IPS-18a (cell line): ENCODE results near the gene PTPRN2.
"Not testable (repeated sequence)": the region's sequence is repeated elsewhere in the genome, so short reads cannot be mapped to it uniquely, and the experiment has no call there.

Source experiments
- H3K27ac ChIP-seq: one replicate; pipeline ENCODE4 v1.5.1; 2013; ENCODE audit warnings: low read length
- H3K27me3 ChIP-seq: one replicate; pipeline ENCODE4 v1.6.1; 2013; ENCODE audit warnings: mild to moderate bottlenecking, low read length; ENCODE audit not compliant: control insufficient read depth, insufficient read depth
- H3K36me3 ChIP-seq: one replicate; pipeline ENCODE4 v1.6.1; 2013; ENCODE audit warnings: low read depth, low read length; ENCODE audit not compliant: control insufficient read depth
- H3K4me1 ChIP-seq: one replicate; pipeline ENCODE4 v1.6.1; 2013; ENCODE audit warnings: low read depth, low read length; ENCODE audit not compliant: control insufficient read depth
- H3K4me3 ChIP-seq: one replicate; pipeline ENCODE4 v1.5.1; 2013; ENCODE audit warnings: low read length
- H3K9ac ChIP-seq: one replicate; pipeline ENCODE4 v1.6.1; 2013; ENCODE audit warnings: mild to moderate bottlenecking, low read length, moderate library complexity
- H3K9me3 ChIP-seq: one replicate; pipeline ENCODE4 v1.6.1; 2013; ENCODE audit warnings: low read depth, low read length; ENCODE audit not compliant: control insufficient read depth

PTPRN2 gene

GRCh38 chr7:157601530-157601929 lies 986.1 kb downstream of the PTPRN2 start:
- no peaks in the 10 kb centered on the region for H3K36me3 ChIP-seq
- H3K27me3 ChIP-seq = peaks cover 82% of the 10 kb centered on the region

GRCh38 chr7:157599491-157599890 lies 988.1 kb downstream of the PTPRN2 start:
- no peak overlapping the region for H3K9ac ChIP-seq
- no peak overlapping the region for H3K27ac ChIP-seq
- no peaks in the 10 kb centered on the region for H3K4me1 ChIP-seq
- H3K36me3 ChIP-seq = no peaks in the 10 kb centered on the region
- no peak overlapping the region for H3K4me3 ChIP-seq
- H3K9me3 ChIP-seq = no peaks in the 10 kb centered on the region
- H3K27me3 ChIP-seq = peaks cover 98% of the 10 kb centered on the region

More at GRCh38 chr7:157601530-157601929, 986.1 kb downstream of the PTPRN2 start:
- H3K4me1 ChIP-seq = no peaks in the 10 kb centered on the region
- no peaks in the 10 kb centered on the region for H3K9me3 ChIP-seq
- H3K4me3 ChIP-seq = no peak overlapping the region
- H3K9ac ChIP-seq = no peak overlapping the region
- no peak overlapping the region for H3K27ac ChIP-seq

DNA sequence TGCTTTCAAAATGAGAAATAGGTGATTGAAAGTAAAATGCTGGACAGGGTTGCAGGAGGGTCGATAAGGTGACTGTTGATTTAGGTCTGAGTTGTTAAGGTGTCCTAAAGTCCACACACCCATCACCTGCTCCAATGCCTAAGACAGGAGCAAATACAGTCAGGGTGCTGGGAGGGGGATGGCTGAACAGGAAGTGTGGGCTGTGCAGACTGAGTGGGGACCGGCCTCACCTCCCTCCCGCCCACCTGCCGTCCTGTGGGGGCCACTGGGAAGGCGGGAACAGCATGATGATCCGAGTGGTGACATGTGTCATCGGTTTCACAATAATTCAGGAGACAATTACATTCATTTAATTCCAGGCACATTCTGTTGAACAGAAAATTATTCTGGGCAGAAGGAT lies 990.1 kb downstream of the PTPRN2 start:
- Histone ChIP-seq H3K27ac (no peak overlapping the region), H3K36me3 (no peaks in the 10 kb centered on the region), H3K9ac (no peak overlapping the region), H3K27me3 (peaks cover 100% of the 10 kb centered on the region), H3K4me1 (no peaks in the 10 kb centered on the region), H3K9me3 (no peaks in the 10 kb centered on the region), H3K4me3 (no peak overlapping the region)

GRCh38 chr7:157596881-157597280 lies 990.7 kb downstream of the PTPRN2 start:
- Histone ChIP-seq H3K27ac (no peak overlapping the region), H3K27me3 (peaks cover 100% of the 10 kb centered on the region), H3K9me3 (no peaks in the 10 kb centered on the region), H3K4me1 (no peaks in the 10 kb centered on the region), H3K4me3 (no peak overlapping the region), H3K36me3 (no peaks in the 10 kb centered on the region), H3K9ac (no peak overlapping the region)

DNA sequence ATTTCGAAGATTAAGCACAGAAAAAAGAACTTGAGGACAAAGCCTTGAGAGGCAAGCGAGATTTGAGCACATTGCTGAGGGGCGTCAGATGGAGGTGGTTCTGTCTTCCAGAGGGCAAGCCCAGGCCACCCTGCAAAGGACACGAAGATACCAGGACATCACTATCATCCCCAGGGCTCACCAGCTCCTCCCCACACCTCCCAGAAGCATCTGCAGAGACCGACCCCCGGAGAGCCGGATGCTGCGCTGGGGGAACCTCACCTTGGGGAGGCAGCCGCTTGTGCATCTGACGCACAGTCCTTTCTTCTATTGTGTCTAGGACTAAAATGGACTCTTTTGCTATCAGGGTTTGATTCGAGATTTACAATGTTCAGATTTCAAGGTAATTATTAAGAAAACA lies 991.2 kb downstream of the PTPRN2 start:
- no peak overlapping the region for H3K4me3 ChIP-seq
- H3K4me1 ChIP-seq = no peaks in the 10 kb centered on the region
- H3K36me3 ChIP-seq = no peaks in the 10 kb centered on the region
- no peak overlapping the region for H3K9ac ChIP-seq
- peaks cover 100% of the 10 kb centered on the region for H3K27me3 ChIP-seq
- no peaks in the 10 kb centered on the region for H3K9me3 ChIP-seq
- no peak overlapping the region for H3K27ac ChIP-seq

DNA sequence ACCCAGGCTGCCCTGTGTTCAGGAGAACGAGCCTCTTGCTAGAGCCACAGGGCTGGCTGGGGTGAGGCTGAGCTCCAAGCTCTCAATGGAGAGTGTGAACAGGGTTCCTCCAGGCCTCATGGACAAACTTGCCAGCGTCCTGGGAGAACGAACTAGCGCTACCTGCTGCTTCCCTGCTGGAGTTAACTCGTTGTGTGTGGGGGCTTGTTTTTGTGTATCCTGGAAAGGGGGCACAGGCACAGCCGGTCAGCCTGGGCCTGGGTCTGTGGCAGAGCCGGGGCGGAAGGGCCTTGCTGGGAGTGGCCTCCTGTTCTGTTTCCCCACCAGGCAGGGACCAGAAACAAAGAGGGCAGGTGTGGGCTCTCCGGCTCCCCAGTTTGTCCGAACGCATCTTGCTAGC lies 991.6 kb downstream of the PTPRN2 start:
- Histone ChIP-seq H3K4me1 (no peaks in the 10 kb centered on the region), H3K4me3 (no peak overlapping the region), H3K36me3 (no peaks in the 10 kb centered on the region), H3K27ac (no peak overlapping the region), H3K9ac (no peak overlapping the region), H3K9me3 (no peaks in the 10 kb centered on the region), H3K27me3 (peaks cover 100% of the 10 kb centered on the region)

DNA sequence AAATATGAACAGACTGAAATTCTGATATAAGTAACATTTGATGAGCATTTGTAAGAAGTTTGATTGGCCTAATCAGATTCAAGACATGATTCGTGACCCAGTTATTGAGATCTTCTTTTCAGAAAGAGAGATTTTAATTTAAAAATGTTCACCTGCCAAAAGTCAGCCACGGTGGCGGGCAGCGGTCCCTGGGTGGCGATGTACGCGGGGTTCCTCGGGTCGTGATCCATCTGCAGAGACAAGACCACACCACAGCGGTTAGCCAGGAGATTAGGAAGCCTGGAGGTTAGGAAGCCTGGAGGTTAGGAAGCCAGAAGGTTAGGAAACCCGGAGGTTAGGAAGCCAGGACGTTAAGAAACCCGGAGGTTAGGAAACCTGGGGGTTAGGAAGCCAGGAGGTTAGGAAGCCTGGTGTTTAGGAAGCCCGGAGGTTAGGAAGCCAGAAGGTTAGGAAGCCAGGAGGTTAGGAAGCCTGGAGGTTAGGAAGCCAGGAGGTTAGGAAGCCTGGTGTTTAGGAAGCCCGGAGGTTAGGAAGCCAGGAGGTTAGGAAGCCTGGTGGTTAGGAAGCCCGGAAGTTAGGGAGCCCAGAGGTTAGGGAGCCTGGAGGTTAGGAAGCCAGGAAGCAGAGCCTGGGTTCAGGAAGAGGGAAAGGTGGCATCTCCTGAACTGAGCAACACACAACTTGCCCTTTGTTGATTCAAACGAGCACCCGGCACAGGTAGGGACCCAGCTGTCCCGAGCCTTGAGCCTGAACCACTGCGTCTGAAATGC lies 992.4 kb downstream of the PTPRN2 start:
- peaks cover 100% of the 10 kb centered on the region for H3K27me3 ChIP-seq
- H3K4me1 ChIP-seq = no peaks in the 10 kb centered on the region
- no peak overlapping the region for H3K4me3 ChIP-seq
- H3K27ac ChIP-seq = no peak overlapping the region
- H3K9ac ChIP-seq = no peak overlapping the region
- no peaks in the 10 kb centered on the region for H3K9me3 ChIP-seq
- H3K36me3 ChIP-seq = no peaks in the 10 kb centered on the region

DNA sequence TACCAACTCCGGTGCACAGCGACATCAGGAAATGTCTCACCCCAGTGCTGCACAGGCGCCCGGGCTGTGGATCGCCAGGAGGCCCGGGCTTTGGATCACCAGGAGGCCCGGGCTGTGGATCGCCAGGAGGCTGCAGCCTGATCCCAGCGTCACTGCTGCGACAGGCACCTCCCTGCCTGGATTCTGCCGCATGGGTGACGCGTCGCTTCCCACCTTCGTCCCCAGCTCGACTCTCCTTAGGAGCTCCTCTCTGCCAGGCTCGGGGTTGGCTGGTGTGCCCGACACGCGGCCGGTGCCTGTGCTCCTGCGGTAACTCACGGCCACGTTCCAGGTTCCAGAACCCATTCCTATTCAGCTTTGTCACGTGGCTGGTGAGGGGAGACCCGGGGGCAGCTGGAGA lies 993.3 kb downstream of the PTPRN2 start:
- Histone ChIP-seq H3K4me1 (no peaks in the 10 kb centered on the region), H3K4me3 (no peak overlapping the region), H3K9ac (no peak overlapping the region), H3K27ac (no peak overlapping the region), H3K27me3 (peaks cover 100% of the 10 kb centered on the region), H3K36me3 (no peaks in the 10 kb centered on the region), H3K9me3 (no peaks in the 10 kb centered on the region)

DNA sequence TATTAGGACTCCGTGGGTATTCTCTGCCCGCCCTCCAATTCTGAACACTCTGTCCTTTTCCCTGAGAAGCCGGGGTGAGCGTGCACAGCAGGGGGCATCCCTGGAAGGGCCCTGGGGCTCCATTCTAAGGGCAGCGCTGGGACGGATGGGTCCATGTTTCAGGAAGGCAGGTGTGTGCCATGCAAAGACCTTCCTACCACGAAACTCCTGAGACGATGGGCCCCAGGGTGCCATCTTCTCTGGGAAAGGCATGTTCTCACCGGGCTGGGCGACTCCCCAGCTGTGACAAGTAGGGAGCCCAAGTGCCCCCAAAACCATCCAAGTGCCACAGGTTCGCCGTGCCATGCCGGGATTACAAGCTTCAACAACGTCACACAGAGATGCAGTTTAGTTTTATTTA lies 994.1 kb downstream of the PTPRN2 start:
- Histone ChIP-seq H3K27me3 (peaks cover 100% of the 10 kb centered on the region), H3K9me3 (no peaks in the 10 kb centered on the region), H3K4me1 (no peaks in the 10 kb centered on the region), H3K27ac (no peak overlapping the region), H3K9ac (no peak overlapping the region), H3K36me3 (no peaks in the 10 kb centered on the region), H3K4me3 (no peak overlapping the region)

GRCh38 chr7:157592636-157593320 lies 994.8 kb downstream of the PTPRN2 start:
- H3K9me3 ChIP-seq, H3K36me3 ChIP-seq, H3K27ac ChIP-seq, H3K9ac ChIP-seq, H3K4me1 ChIP-seq, H3K4me3 ChIP-seq: not testable (repeated sequence)
- peaks cover 100% of the 10 kb centered on the region for H3K27me3 ChIP-seq

- Histone ChIP-seq H3K27ac (no peak overlapping the region), H3K36me3 (no peaks in the 10 kb centered on the region)
Observed at GRCh38 chr7:157590526-157590925, 997.1 kb downstream of the PTPRN2 start.

DNA sequence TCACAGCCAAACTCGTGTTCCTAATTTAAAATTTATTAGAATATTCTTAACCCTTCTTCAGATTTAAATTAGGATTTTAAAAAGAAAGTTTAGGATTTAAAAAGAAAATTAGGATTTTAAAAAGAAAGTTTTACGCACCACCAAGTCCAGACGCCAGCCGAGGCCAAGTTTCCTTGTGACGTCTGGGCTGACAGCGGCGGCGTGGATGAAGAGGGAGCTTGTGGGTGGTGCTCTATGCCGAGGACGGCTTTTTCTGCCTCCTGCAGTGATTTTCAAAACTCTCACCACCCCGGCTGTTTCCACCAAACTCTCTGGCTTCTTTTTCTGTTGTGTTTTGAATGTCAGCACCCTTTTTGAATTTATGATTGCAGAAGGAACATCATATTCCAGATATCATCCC lies 997.9 kb downstream of the PTPRN2 start:
- Histone ChIP-seq H3K27ac (no peak overlapping the region), H3K9me3 (no peaks in the 10 kb centered on the region), H3K27me3 (peaks cover 97% of the 10 kb centered on the region), H3K4me3 (no peak overlapping the region), H3K9ac (no peak overlapping the region), H3K36me3 (no peaks in the 10 kb centered on the region), H3K4me1 (no peaks in the 10 kb centered on the region)

More at GRCh38 chr7:157590526-157590925, 997.1 kb downstream of the PTPRN2 start:
- H3K4me3 ChIP-seq = no peak overlapping the region
- H3K27me3 ChIP-seq = peaks cover 100% of the 10 kb centered on the region
- H3K9ac ChIP-seq = no peak overlapping the region
- no peaks in the 10 kb centered on the region for H3K9me3 ChIP-seq
- H3K4me1 ChIP-seq = no peaks in the 10 kb centered on the region
